GM18498 (cell line): ENCODE results near the gene LILRA6.
"Not testable (repeated sequence)": the region's sequence is repeated elsewhere in the genome, so short reads cannot be mapped to it uniquely, and the experiment has no call there.

ENCODE experiments used
- ATAC-seq: cut with Tn5 transposase; IDR thresholded peaks from one replicate; pipeline ENCODE4 v1.9.1; 2021; ENCODE audit warnings: mild to moderate bottlenecking, moderate library complexity; ENCODE audit not compliant: unreplicated experiment

Gene LILRA6

GRCh38 chr19:54208784-54209057, 33.9 kb downstream of the LILRA6 start:
- no peak for ATAC-seq

DNA sequence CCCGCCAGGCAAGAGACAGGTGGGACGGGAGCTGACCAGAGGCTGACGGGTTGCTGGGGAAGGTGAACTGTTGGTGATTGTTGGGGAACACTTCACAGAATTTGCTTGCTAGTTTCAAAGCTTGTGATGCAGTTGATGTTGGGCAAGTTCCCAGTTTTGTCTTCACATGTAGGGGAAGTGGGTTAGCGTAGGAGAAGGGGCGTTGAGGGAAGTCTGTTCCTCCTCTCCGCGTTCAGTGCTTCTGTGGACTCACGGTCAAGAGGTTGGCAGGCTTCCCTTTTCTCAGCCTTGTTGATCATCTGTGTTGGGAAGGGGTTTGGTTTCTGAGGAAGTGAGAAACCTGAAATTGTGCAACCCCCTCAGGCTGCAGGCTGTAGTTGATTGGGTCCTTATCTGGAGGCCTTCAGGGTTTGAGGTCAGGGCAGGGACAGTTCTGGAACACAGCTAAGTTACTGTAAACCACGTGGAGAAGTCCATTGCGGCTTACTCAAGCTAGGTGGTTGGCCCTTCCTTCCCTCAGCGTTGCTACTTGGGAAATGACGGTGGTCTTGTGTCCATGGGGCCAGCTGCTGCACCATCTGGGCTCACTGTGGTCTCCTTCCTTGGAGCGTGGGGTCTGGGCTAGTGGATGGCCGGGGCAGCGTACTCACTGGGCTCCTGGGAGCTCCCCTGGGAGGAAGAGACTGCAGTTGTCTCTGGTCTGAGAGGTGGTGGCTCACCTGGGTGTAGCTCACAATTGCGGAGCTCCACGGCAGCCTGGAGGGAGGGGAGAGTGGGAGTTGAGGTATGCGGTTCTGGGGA, 34.4 kb downstream of the LILRA6 start:
- peak; percentile 40 for ATAC-seq

DNA sequence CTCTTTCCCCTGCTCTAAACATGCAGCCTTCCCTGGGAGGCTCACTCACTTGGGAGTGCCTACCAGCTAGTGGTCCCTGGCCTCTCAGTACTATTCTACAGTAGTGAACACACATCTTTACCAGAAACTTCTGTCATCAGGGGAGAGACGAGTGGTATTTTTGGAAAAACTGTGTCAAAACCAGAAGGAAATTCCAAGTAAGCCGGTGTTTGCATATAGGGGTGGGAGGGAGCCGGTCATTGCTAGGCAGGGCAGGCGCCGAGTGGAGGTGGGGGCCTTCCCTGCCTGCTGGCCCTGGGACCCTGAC, 35.0 kb downstream of the LILRA6 start:
- no peak for ATAC-seq

GRCh38 chr19:54207193-54207592, 35.4 kb downstream of the LILRA6 start:
- ATAC-seq: not testable (repeated sequence)

DNA sequence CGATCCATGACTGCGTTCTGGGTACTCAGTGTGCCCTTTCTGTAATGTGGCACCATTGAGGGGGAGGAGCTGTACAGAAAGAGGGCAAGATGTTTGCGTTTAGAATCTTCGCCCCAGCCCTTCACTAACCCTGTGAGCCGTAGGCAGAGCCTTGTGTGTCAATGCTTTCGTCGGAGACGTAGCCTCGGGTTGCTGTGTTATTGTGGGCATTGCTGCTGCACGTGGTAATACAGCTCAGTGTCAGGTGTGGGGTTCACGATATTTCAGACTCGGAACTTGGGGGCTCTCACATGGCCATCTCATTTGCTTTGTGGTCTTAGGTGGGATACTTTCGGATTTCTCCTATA, 35.8 kb downstream of the LILRA6 start:
- ATAC-seq: no peak

- ATAC-seq: no peak
These were observed 36.4 kb downstream of the LILRA6 start for GRCh38 chr19:54206030-54206830.

DNA sequence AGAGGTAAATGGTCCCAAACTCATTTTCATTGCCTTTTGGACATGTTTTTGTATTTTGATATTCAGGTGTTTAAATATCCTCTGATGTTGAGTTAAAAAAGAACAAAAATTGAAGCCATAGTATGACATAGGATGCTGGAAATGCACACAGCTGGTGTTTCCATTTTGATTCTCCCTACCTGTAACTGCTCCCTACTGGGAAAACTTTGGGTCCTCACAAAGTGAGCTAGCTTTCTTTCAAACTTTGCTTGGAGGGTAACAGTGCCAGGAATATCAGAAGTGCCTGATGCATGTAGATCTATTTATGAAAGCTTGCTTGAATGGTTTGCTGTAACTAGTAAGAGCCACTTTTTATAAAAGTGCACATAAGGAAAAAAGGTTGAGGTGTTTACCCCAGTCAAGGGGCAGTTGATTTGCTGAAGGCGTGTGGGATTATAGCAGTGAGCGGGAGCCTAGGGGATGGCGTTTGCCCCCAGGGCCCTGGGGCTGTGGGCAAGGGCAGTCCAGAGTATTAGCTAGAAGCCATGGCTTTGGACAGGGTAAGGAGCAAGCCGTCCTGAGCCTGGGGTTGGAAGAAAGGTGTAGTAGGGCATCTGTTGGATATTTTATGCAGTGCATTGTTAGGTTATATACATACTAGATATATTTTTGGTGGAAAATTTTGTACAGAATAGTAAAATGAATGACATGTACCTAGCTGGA, 37.7 kb downstream of the LILRA6 start:
- no peak for ATAC-seq

DNA sequence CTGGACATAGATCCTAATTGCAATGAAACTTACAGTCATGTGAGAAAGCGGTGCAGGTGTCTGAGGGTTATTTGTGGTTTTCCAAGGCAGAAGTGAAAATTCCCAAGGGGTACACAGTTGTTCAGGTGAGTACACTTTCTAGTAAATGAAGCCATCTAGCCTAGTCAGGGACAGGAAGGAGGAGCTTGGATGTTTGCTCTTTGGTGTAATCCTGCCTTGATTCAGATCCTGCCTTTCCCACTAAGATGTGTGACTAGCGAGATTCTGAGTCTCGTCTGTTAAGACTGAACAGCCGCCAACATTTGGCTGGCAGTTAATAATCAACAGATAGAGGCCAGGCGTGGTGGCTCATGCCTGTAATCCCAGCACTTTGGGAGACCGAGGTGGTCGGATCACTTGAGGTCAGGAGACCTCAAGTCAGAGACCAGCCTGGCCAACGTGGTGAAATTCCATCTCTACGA, 39.4 kb downstream of the LILRA6 start:
- no peak for ATAC-seq

- ATAC-seq: no peak
These were observed 40.6 kb downstream of the LILRA6 start for GRCh38 chr19:54201980-54202379.

DNA sequence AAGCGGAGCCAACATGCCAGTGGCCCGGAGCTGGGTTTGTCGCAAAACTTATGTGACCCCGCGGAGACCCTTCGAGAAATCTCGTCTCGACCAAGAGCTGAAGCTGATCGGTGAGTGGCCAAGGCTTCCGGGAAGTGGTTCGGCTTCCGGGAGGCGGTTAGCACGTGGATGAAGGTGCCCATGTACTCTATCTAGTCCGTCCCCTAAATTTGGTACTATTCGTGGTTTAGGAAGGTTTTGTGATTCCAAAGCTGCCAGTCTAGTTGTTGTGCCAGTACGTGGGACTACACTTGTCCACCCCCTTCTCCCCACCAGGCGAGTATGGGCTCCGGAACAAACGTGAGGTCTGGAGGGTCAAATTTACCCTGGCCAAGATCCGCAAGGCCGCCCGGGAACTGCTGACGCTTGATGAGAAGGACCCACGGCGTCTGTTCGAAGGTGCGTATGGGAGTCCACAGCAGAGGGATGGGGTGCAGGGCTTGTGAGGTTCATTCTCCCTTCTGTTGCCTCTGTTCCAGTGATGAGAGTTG, 41.4 kb downstream of the LILRA6 start:
- ATAC-seq: no peak

- ATAC-seq: no peak
These were observed 43.2 kb downstream of the LILRA6 start for GRCh38 chr19:54199401-54199800.

GRCh38 chr19:54197121-54197520, 45.5 kb downstream of the LILRA6 start:
- ATAC-seq: no peak

- ATAC-seq: no peak
These were observed 46.1 kb downstream of the LILRA6 start for GRCh38 chr19:54196536-54196935.

DNA sequence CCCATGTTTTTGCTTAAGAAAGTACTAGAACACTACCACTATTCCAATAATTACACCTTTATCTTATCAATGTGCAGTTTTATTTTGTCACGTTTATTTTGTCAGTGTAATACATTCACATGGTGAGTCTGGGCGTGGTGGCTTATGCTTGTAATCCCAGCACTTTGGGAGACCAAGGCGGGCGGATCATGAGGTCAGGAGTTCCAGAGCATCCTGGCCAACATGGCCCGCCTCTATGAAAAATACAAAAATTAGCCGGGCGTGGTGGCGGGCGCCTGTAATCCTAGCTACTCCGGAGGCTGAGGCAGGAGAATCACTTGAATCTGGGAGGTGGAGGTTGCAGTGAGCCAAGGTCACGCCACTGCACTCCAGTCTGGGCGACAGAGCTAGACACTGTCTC, 48.1 kb downstream of the LILRA6 start:
- not testable (repeated sequence) for ATAC-seq

DNA sequence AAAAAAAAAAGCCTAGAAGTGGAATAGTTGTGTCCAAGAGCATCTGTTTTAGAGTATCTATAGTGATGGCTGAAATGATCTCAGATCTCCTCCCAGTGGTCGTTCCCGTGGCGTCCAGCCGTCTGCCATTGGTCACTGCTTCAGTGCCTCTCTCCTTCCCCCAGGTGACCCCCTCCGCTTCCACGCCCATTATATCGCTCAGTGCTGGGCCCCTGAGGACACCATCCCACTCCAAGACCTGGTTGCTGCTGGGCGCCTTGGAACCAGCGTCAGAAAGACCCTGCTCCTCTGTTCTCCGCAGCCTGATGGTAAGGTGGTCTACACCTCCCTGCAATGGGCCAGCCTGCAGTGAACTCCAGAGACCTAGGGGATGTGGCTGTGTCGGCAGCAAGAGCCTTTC, 49.6 kb downstream of the LILRA6 start:
- no peak for ATAC-seq

DNA sequence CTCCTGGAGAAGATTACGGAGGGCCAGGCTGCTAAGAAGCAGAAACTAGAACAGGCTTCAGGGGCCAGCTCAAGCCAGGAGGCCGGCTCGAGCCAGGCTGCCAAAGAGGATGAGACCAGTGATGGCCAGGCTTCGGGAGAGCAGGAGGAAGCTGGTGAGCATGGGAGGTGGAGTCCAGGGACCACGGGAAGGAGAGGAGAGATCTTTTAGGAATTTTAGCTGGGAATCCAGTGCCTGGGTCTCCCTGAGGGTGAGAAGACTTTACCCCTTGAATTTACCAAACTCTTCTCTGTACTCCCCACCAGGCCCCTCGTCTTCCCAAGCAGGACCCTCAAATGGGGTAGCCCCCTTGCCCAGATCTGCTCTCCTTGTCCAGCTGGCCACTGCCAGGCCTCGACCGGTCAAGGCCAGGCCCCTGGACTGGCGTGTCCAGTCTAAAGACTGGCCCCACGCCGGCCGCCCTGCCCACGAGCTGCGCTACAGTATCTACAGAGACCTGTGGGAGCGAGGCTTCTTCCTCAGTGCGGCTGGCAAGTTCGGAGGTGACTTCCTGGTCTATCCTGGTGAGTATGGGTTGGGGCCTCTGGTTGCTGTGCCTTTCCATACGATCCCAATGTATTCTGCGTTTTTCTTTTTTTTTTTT, 50.7 kb downstream of the LILRA6 start:
- no peak for ATAC-seq

DNA sequence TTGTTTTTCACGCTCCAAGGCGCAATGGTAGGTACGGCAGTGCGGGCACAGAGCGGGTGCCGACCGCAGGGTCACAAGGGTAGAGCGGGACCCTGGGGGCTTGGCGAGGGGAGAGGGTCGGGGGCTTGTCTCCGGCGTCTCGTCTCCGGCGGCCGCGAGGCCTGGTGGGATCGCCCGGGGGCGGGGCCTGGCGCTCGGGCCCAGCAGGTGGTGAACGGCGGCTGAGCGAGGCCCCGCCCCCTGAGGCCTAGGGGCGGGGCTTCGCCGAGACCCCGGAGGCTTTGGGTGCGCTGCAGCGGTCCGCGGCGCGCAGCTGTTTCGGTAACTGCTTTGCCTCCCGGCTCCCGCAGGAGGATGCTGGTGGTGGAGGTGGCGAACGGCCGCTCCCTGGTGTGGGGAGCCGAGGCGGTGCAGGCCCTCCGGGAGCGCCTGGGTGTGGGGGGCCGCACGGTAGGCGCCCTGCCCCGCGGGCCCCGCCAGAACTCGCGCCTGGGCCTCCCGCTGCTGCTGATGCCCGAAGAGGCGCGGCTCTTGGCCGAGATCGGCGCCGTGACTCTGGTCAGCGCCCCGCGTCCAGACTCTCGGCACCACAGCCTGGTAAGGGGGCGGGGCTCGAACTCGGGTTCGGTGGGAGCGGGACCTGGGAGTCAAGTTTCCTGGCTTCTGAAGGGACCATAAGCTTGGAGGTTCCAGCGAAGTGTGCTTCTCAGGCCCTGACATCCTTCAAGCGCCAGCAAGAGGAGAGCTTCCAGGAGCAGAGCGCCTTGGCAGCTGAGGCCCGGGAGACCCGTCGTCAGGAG, 51.4 kb downstream of the LILRA6 start, which contains the start of gene TSEN34:
Gene TSEN34 (plus strand): TSS at position 298 of the 800 bp plus-strand sequence. CDS start 57 bp downstream, at position 355.
- peak; percentile 35 for ATAC-seq

- ATAC-seq: peak; percentile 47
These were observed 52.0 kb downstream of the LILRA6 start for GRCh38 chr19:54190503-54191010.

- ATAC-seq: peak; percentile 51
These were observed 52.7 kb downstream of the LILRA6 start for GRCh38 chr19:54189735-54190502.
